GM21447 (cell line): ENCODE measurements around the gene EIF4EBP2.

Experiments used
- ATAC-seq: cut with Tn5 transposase; IDR thresholded peaks from one replicate; pipeline ENCODE4 v1.9.1; 2021; ENCODE audit not compliant: unreplicated experiment

Gene EIF4EBP2

GRCh38 chr10:70459774-70460490, 56.0 kb downstream of the EIF4EBP2 start:
- ATAC-seq: no peak

GRCh38 chr10:70461397-70462348, 57.7 kb downstream of the EIF4EBP2 start:
- no peak for ATAC-seq

- no peak for ATAC-seq
Observed at GRCh38 chr10:70462349-70462984, 58.5 kb downstream of the EIF4EBP2 start.

- ATAC-seq: no peak
Observed at GRCh38 chr10:70465278-70465677, 61.3 kb downstream of the EIF4EBP2 start.

GRCh38 chr10:70465832-70466231, 61.9 kb downstream of the EIF4EBP2 start:
- no peak for ATAC-seq

GRCh38 chr10:70466951-70467350, 63.0 kb downstream of the EIF4EBP2 start:
- ATAC-seq: no peak

GRCh38 chr10:70472799-70473454, 69.0 kb downstream of the EIF4EBP2 start:
- no peak for ATAC-seq

GRCh38 chr10:70474780-70475179, 70.8 kb downstream of the EIF4EBP2 start:
- ATAC-seq: no peak

GRCh38 chr10:70475661-70476060, 71.7 kb downstream of the EIF4EBP2 start:
- no peak for ATAC-seq

- no peak for ATAC-seq
Observed at GRCh38 chr10:70476249-70477035, 72.5 kb downstream of the EIF4EBP2 start.

- no peak for ATAC-seq
Observed at GRCh38 chr10:70477661-70478162, 73.8 kb downstream of the EIF4EBP2 start.
